ENCODE measurements around the gene DTNB. TPM values are rescaled to one million over a fixed set of nuclear protein-coding genes. Genes with fewer than 3 reads are reported as not detected.

The DTNB gene
- total RNA-seq, 1 experiment from 2014 or later: 19.6 TPM

DNA sequence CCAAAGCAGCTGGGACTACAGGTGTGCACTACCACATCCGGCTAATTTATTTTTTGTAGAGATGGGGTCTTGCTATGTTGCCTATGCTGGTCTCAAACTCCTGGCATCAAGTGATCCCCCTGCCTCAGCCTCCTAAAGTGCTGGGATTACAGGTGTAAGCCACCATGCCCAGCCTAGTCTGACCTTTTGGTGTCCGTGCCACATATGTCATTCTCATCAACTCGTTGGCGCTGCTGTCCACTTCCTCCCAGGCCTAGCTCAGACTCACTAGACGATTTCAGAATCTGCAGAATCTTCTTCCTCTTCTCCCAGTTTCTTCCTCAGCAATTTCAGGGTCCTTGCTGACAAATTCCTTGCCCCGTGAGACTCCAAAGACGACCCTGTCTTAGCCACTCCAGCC is 291.9 kb downstream of the DTNB start:
- intact Hi-C loops (cut with micrococcal nuclease; ENCODE audit: unreplicated experiment): no loop called here
- H3K36me3 ChIP-seq (ENCODE audit: insufficient read depth, low read length, poor library complexity, severe bottlenecking): no peaks in the 10 kb centered on the region
- H3K9me3 ChIP-seq (ENCODE audit: low read depth, low read length, poor library complexity, severe bottlenecking): no peaks in the 10 kb centered on the region
- ChIA-PET CTCF (interaction anchor here (0.7 kb wide), 1 partner anchor 189 kb away, joined by 3 read pairs; no protein-coding TSS in a partner anchor), POLR2A (ENCODE audit: low non-redundant PET) (no interaction called here)
- H3K27ac ChIP-seq (ENCODE audit: low read depth, low read length, poor library complexity, severe bottlenecking): no peak overlapping the region
- DNase-seq (ENCODE audit: low spot score): no peak
- H3K4me3 ChIP-seq (ENCODE audit: low read depth, low read length, poor library complexity, severe bottlenecking): no peak overlapping the region
- no TSS peak for BruUV-seq (replicated peaks)
- TF ChIP-seq, protein P1, sequence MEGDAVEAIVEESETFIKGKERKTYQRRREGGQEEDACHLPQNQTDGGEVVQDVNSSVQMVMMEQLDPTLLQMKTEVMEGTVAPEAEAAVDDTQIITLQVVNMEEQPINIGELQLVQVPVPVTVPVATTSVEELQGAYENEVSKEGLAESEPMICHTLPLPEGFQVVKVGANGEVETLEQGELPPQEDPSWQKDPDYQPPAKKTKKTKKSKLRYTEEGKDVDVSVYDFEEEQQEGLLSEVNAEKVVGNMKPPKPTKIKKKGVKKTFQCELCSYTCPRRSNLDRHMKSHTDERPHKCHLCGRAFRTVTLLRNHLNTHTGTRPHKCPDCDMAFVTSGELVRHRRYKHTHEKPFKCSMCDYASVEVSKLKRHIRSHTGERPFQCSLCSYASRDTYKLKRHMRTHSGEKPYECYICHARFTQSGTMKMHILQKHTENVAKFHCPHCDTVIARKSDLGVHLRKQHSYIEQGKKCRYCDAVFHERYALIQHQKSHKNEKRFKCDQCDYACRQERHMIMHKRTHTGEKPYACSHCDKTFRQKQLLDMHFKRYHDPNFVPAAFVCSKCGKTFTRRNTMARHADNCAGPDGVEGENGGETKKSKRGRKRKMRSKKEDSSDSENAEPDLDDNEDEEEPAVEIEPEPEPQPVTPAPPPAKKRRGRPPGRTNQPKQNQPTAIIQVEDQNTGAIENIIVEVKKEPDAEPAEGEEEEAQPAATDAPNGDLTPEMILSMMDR (conservative IDR thresholded peaks at IDR 0.05; ENCODE audit: low read depth, low read length): no peak
- TF ChIP-seq EZH2 (IDR thresholded peaks at IDR 0.05; ENCODE audit: borderline replicate concordance, low read depth, low read length, poor library complexity, severe bottlenecking): no peak
- peaks cover 8% of the 10 kb centered on the region for H3K4me1 ChIP-seq (ENCODE audit: insufficient read depth, low read length, poor library complexity, severe bottlenecking)
- no peaks in the 10 kb centered on the region for H3K27me3 ChIP-seq (replicated peaks; ENCODE audit: insufficient read depth, low read depth, low read length, poor library complexity)

DNA sequence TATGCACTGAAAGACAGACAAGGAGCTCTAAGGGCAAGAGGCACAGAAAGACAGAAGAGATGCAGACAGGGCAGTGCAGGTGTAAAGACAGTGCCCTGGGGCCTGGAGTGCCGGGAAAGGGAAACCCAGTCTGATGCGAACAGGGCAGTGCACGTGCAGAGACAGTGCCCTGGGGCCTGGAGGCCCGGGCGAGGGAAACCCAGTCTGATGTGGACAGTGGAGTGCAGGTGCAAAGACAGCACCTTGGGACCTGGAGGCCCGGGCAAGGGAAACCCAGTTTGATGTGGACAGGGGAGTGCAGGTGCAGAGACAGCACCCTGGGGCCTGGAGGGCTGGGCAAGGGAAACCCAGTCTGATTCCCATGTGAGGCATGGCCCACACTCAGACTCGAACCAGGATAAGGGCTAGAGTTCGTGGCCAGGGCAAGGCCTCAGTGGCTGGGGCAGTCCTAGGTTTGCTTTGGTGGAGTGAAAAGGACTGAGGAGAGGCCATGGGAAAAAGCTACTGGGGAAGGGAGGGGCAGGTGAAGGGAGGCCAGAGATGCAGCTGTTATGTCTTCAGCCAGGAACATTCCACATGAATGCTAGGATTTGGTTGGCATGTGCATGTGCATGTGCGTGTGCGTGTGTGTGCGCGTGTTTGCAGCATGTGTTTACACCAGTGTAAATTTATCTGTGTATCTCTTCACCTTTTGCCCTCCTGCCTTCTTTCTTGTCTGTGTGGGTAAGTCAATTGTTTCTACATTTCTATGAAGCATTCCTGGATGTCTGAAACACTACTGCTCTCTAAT is 292.6 kb downstream of the DTNB start:
- DNase-seq (ENCODE audit: low spot score): no peak
- peaks cover 13% of the 10 kb centered on the region for H3K4me1 ChIP-seq (ENCODE audit: insufficient read depth, low read length, poor library complexity, severe bottlenecking)
- H3K9me3 ChIP-seq (ENCODE audit: low read depth, low read length, poor library complexity, severe bottlenecking): no peaks in the 10 kb centered on the region
- ChIA-PET CTCF (interaction anchor here (0.7 kb wide), 1 partner anchor 190 kb away, joined by 3 read pairs; no protein-coding TSS in a partner anchor), POLR2A (ENCODE audit: low non-redundant PET) (no interaction called here)
- H3K27me3 ChIP-seq (replicated peaks; ENCODE audit: insufficient read depth, low read depth, low read length, poor library complexity): no peaks in the 10 kb centered on the region
- TF ChIP-seq EZH2 (IDR thresholded peaks at IDR 0.05; ENCODE audit: borderline replicate concordance, low read depth, low read length, poor library complexity, severe bottlenecking): no peak
- TF ChIP-seq, protein P1 (conservative IDR thresholded peaks at IDR 0.05; ENCODE audit: low read depth, low read length): no peak
- H3K4me3 ChIP-seq (ENCODE audit: low read depth, low read length, poor library complexity, severe bottlenecking): no peak overlapping the region
- H3K27ac ChIP-seq (ENCODE audit: low read depth, low read length, poor library complexity, severe bottlenecking): no peak overlapping the region
- intact Hi-C loops (cut with micrococcal nuclease; ENCODE audit: unreplicated experiment): no loop called here
- BruUV-seq (replicated peaks): no TSS peak
- H3K36me3 ChIP-seq (ENCODE audit: insufficient read depth, low read length, poor library complexity, severe bottlenecking): no peaks in the 10 kb centered on the region

DNA sequence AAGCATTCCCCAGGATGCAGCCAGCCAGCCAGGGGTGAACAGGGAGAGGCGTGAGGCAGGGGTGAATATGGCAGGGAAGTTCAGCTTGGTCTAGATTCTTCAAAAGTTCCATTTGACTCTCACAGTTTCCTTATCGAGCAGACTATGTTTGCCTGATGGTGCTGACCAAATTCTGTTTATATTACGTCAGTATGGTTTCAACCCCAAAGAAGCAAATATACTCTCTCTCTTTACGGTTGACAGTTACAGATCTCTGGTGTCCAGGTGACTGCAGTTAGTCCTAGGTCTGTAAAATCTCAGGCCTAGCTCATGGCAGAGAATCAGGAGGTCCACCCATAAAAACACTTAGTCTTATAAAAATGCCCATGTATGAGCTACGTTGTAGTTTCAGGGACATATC is 293.4 kb downstream of the DTNB start:
- Histone ChIP-seq H3K27ac (ENCODE audit: low read depth, low read length, poor library complexity, severe bottlenecking) (no peak overlapping the region), H3K9me3 (ENCODE audit: low read depth, low read length, poor library complexity, severe bottlenecking) (no peaks in the 10 kb centered on the region), H3K4me3 (ENCODE audit: low read depth, low read length, poor library complexity, severe bottlenecking) (no peak overlapping the region), H3K4me1 (ENCODE audit: insufficient read depth, low read length, poor library complexity, severe bottlenecking) (peaks cover 13% of the 10 kb centered on the region), H3K27me3 (replicated peaks; ENCODE audit: insufficient read depth, low read depth, low read length, poor library complexity) (no peaks in the 10 kb centered on the region), H3K36me3 (ENCODE audit: insufficient read depth, low read length, poor library complexity, severe bottlenecking) (no peaks in the 10 kb centered on the region)
- BruUV-seq (replicated peaks): no TSS peak
- ChIA-PET POLR2A (ENCODE audit: low non-redundant PET) (no interaction called here), CTCF (interaction anchor here (0.5 kb wide), 1 partner anchor 476 kb away, joined by 4 read pairs; no protein-coding TSS in a partner anchor)
- no peak for DNase-seq (ENCODE audit: low spot score)
- TF ChIP-seq, protein P1 (conservative IDR thresholded peaks at IDR 0.05; ENCODE audit: low read depth, low read length): no peak
- TF ChIP-seq EZH2 (IDR thresholded peaks at IDR 0.05; ENCODE audit: borderline replicate concordance, low read depth, low read length, poor library complexity, severe bottlenecking): no peak
- intact Hi-C loops (cut with micrococcal nuclease; ENCODE audit: unreplicated experiment): no loop called here

Measured in A673 (cell line).